Measurements from ENCODE around the gene NADSYN1.

GRCh38 chr11:71532036-71532610 is 79.1 kb downstream of the NADSYN1 start:
- TF ChIP-seq CTCF (conservative IDR thresholded peaks at IDR 0.05 in 1 of 2, IDR thresholded peaks at IDR 0.05 in 1 of 2; ENCODE audit: extremely low read depth in 1 of 2, insufficient read depth in 1 of 2, low read depth in 1 of 2, low read length in 2 of 2) (no peak), EZH2 (IDR thresholded peaks at IDR 0.05; ENCODE audit: borderline replicate concordance, low read length) (no peak)

Data from mammary epithelial cell (primary cell).